Neuron (in vitro differentiated cells): ENCODE results near the gene DAW1.
"Not testable (repeated sequence)": the region's sequence is repeated elsewhere in the genome, so short reads cannot be mapped to it uniquely, and the experiment has no call there.

Experiments
- H2AFZ ChIP-seq: one replicate; pipeline ENCODE4 v1.6.1; 2013; ENCODE audit warnings: low read depth, mild to moderate bottlenecking, inconsistent platforms, low read length, moderate library complexity
- H3K27me3 ChIP-seq: one replicate; pipeline ENCODE4 v1.6.1; 2013; ENCODE audit warnings: low read length; ENCODE audit not compliant: insufficient read depth
- H3K36me3 ChIP-seq: one replicate; pipeline ENCODE4 v1.6.1; 2013; ENCODE audit warnings: low read length; ENCODE audit not compliant: insufficient read depth
- H3K4me1 ChIP-seq: one replicate; pipeline ENCODE4 v1.6.1; 2013; ENCODE audit warnings: low read length; ENCODE audit not compliant: insufficient read depth
- H3K4me3 ChIP-seq: 2 replicates; pipeline ENCODE4 v1.5.1; 2013; ENCODE audit warnings: mild to moderate bottlenecking, low read length, moderate library complexity
- H3K9me3 ChIP-seq: one replicate; pipeline ENCODE4 v1.6.1; 2013; ENCODE audit warnings: low read length

The DAW1 gene

DNA sequence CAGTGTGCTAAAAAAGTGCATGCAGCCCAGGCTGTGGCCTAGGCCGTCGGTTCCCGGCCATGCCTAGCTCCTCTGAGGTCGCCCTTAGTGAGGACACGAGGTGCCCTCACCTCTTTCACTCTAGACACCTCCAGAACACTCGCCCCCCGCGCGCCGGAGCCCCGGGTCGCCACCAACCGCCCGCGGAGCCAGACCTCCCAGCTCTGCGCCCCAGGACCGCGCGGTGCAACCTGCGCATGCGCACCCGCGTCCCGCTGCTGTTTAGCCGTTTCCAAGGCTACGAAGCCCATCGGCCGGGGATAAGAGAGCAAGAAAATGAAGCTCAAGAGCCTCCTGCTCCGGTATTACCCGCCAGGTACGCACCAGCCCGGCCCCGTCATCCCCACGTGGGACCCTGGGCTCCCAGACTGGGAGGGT is at the start of gene DAW1:
TSS of gene DAW1 (plus strand) at position 257 of the 417 bp plus-strand sequence. CDS start at position 316, 59 bp downstream.
- H3K27me3 ChIP-seq, result no peaks in the 10 kb centered on the region
- no peak within 1 kb of the TSS for H3K4me3 ChIP-seq
- H3K9me3 ChIP-seq, result no peaks in the 10 kb centered on the region
- no peaks in the 10 kb centered on the region for H3K36me3 ChIP-seq
- no peaks in the 10 kb centered on the region for H3K4me1 ChIP-seq
- H2AFZ ChIP-seq, result no peak within 1 kb of the TSS

DNA sequence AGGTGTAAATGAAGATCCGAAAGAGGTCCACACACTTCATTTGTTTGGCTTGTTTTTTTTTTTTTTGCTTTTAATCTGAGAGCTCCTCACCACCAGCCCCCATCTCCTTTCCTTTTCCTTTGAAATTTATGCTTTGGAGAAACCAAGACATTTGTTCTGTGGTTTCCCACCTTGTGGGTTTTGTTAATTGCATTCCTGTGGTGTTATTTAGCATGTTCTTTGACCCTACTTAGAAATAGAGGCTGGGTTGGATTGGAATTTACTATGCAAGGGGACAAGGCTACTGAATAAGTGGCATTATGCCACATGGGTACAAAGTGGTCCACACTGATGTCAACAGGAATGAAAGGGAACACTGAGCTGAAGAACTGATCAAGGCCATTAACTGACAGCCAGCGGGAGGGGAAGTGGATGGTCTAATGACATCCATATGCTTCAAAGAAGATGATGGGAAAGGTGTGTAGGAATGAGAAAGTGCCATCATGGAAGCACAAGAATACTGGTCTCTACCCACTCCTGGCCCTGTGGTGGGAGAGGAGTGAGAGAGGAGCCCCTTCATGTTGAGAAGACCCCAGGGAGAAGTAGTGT is 48.9 kb upstream of the DAW1 start:
- no peak overlapping the region for H3K4me3 ChIP-seq
- no peaks in the 10 kb centered on the region for H3K27me3 ChIP-seq
- H2AFZ ChIP-seq, result no peak overlapping the region

DNA sequence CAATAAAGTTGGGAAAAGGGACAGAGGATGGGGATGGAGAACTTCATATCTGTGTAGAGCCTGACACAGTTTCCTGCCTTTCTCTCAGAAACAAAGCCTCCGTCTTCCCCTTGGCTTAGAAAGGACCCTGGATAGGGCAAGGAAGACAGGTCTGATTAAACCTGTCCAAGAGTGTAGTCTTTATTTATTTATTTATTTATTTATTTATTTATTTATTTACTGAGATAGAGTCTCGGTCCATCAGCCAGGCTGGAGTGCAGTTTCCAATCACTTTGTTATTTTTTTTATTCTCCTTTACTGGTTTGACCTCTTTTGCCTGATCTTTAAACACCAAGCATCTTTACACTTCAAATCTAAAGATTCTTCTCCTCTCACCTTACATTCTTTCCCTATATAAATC is 47.5 kb upstream of the DAW1 start:
- H3K27me3 ChIP-seq, result no peaks in the 10 kb centered on the region

More for the DNA sequence above, 48.9 kb upstream of the DAW1 start:
- no peaks in the 10 kb centered on the region for H3K9me3 ChIP-seq
- H3K36me3 ChIP-seq, result no peaks in the 10 kb centered on the region
- no peaks in the 10 kb centered on the region for H3K4me1 ChIP-seq

GRCh38 chr2:227824711-227825110 is 46.7 kb upstream of the DAW1 start:
- Histone ChIP-seq H3K9me3 (no peaks in the 10 kb centered on the region), H2AFZ (no peak overlapping the region), H3K36me3 (no peaks in the 10 kb centered on the region), H3K27me3 (peaks cover 3% of the 10 kb centered on the region), H3K4me3 (no peak overlapping the region), H3K4me1 (no peaks in the 10 kb centered on the region)

More for the DNA sequence above, 47.5 kb upstream of the DAW1 start:
- no peaks in the 10 kb centered on the region for H3K4me1 ChIP-seq
- H3K9me3 ChIP-seq, result no peaks in the 10 kb centered on the region
- H3K4me3 ChIP-seq, result no peak overlapping the region
- H3K36me3 ChIP-seq, result no peaks in the 10 kb centered on the region
- H2AFZ ChIP-seq, result no peak overlapping the region

- Histone ChIP-seq H2AFZ (no peak overlapping the region), H3K4me1 (no peaks in the 10 kb centered on the region), H3K36me3 (no peaks in the 10 kb centered on the region), H3K4me3 (no peak overlapping the region), H3K27me3 (peaks cover 3% of the 10 kb centered on the region), H3K9me3 (no peaks in the 10 kb centered on the region)
Measured at GRCh38 chr2:227826019-227826521, 45.4 kb upstream of the DAW1 start.

DNA sequence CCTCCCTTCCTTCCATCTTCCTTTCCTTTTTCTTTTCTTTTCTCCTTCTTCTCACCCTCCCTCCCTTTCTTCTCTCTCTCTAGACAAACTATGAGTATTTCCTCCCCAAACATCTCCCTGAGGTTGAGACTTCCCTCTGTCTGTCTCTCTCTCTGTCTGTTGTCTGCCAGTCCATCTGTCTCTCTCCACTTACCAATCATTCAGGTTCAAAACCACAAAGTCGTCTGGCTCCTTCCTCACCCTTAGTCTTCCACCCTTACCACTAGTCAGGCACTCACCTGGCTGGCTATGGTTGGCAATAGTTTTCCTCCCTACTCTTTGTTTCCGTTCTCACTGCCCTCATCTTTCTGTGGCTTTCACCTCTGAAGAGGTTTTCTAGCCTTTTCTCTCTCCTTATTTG is 44.9 kb upstream of the DAW1 start:
- H2AFZ ChIP-seq, result no peak overlapping the region
- H3K4me1 ChIP-seq, result no peaks in the 10 kb centered on the region
- H3K9me3 ChIP-seq, result no peaks in the 10 kb centered on the region

DNA sequence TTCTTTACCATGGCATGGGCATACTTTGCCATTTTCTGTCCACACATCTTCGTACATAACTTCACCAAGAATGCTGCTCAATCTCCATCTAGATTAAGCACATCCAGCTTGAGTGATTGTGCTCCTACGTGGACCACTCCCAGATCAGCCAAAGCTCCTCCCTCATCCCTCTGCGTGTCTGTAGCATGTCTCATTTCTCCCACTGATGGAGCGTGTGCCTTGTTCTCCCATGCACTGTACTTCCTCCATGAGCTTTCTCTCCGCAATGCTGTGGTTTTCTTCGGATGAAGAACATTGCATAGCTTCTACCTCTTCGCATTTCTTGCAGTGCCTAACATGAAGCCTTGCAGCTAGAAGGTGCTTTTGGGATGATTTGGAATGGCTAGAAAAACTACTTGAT is 44.3 kb upstream of the DAW1 start:
- H3K36me3 ChIP-seq, result no peaks in the 10 kb centered on the region
- no peak overlapping the region for H2AFZ ChIP-seq
- no peak overlapping the region for H3K4me3 ChIP-seq
- peaks cover 3% of the 10 kb centered on the region for H3K27me3 ChIP-seq
- H3K9me3 ChIP-seq, result no peaks in the 10 kb centered on the region
- no peaks in the 10 kb centered on the region for H3K4me1 ChIP-seq

More for the DNA sequence above, 44.9 kb upstream of the DAW1 start:
- H3K27me3 ChIP-seq, result peaks cover 3% of the 10 kb centered on the region
- no peaks in the 10 kb centered on the region for H3K36me3 ChIP-seq
- H3K4me3 ChIP-seq, result no peak overlapping the region

DNA sequence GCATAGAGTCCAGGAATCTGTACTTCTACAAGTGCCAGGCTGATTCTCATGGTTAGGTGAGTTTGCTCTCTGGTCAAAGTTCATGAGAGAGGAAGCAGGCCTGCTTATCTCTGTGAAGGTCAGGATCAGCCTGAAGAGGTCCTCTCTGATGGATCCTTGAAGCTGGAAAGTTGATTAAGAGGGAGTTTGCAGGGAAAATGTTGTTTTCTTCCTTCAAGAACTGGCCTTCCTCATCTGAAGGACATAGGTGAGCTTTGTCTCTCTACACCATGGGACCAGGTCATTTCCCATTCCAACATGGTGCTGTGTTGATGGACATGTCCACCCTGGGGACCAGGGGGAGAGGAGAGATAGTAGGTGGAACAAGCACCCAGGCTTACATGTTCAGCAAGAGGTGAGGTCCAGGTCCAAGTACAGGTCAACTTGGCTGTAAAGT is 42.9 kb upstream of the DAW1 start:
- no peak overlapping the region for H2AFZ ChIP-seq
- no peak overlapping the region for H3K4me3 ChIP-seq
- H3K9me3 ChIP-seq, result no peaks in the 10 kb centered on the region
- H3K4me1 ChIP-seq, result no peaks in the 10 kb centered on the region
- no peaks in the 10 kb centered on the region for H3K36me3 ChIP-seq
- H3K27me3 ChIP-seq, result peaks cover 3% of the 10 kb centered on the region

GRCh38 chr2:227829337-227829736 is 42.1 kb upstream of the DAW1 start:
- Histone ChIP-seq H2AFZ (no peak overlapping the region), H3K4me3 (no peak overlapping the region), H3K4me1 (no peaks in the 10 kb centered on the region), H3K36me3 (no peaks in the 10 kb centered on the region), H3K9me3 (no peaks in the 10 kb centered on the region), H3K27me3 (peaks cover 3% of the 10 kb centered on the region)

DNA sequence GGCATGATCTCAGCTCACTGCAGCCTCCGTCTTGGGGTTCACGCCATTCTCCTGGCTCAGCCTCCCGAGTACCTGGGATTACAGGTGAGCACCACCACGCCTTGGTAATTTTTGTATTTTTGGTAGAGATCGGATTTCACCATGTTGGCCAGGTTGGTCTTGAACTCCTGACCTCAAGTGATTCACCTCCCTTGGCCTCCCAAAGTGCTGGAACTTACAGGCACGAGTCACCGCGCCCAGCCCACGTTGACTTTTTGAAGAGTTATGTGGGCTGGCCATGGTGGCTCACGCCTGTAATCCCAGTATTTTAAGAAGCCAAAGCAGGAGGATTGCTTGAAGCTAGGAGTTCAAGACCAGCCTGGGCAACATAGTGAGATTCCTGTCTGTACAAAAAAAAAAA is 37.0 kb upstream of the DAW1 start:
- Histone ChIP-seq H3K4me1 (no peaks in the 10 kb centered on the region), H3K27me3 (peaks cover under 1% of the 10 kb centered on the region), H3K36me3 (no peaks in the 10 kb centered on the region), H3K4me3 (no peak overlapping the region), H3K9me3 (no peaks in the 10 kb centered on the region), H2AFZ (no peak overlapping the region)

- H2AFZ ChIP-seq, result no peak overlapping the region
- H3K4me3 ChIP-seq, result no peak overlapping the region
- no peaks in the 10 kb centered on the region for H3K27me3 ChIP-seq
- no peaks in the 10 kb centered on the region for H3K36me3 ChIP-seq
- H3K4me1 ChIP-seq, result no peaks in the 10 kb centered on the region
- no peaks in the 10 kb centered on the region for H3K9me3 ChIP-seq
Measured at GRCh38 chr2:227834916-227835650, 36.3 kb upstream of the DAW1 start.

DNA sequence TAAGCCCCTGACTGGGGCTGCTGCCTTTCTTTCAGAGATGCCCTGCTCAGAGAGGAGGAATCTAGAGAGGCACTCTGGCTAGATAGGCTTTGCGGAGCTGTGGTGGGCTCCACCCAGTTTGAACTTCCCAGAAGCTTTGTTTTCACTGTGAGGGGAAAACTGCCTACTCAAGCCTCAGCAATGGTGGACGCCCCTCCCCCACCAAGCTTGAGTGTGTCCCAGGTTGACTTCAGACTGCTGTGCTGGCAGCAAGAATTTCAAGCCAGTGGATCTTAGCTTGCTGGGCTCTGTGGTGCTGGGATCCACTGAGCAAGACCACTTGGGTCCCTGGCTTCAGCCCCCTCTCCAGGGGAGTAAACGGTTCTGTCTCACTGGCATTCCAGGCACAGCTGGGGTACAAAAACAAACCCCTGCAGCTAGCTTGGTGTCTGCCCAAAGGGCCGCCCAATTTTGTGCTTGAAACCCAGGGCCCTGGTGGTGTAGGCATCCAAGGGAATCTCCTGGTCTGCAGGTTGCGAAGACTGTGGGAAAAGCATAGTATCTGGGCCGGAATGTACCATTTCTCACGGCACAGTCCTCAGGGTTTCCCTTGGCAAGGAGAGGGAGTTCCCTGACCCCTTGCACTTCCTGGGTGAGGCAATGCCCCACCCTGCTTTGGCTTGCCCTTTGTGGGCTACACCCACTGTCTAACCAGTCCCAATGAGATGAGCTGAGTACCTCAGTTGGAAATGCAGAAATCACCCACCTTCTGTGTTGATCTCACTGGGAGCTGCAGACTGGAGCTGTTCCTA is 31.9 kb upstream of the DAW1 start:
- not testable (repeated sequence) for H3K27me3 ChIP-seq, H3K36me3 ChIP-seq, H3K9me3 ChIP-seq, H3K4me1 ChIP-seq, H2AFZ ChIP-seq, H3K4me3 ChIP-seq

DNA sequence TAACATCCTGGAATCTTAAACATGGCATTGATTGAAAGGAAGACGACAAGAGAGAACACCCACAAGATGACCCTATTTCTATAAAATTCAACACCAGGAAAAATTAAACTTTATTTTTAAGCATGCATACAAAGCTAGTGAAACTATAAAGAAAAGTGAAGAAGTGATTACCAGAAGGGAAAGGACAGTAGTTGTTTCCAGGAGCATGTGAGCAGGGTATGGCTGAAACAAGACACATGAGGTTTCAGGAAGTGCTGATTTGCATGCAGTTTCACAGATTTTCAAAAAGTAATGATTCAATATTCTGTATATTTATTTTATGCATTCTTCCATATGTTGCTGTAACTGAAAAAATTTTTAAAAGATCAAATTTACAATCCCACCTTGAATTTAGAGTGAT is 24.6 kb upstream of the DAW1 start:
- H3K4me3 ChIP-seq, result no peak overlapping the region
- H3K27me3 ChIP-seq, result no peaks in the 10 kb centered on the region
- H2AFZ ChIP-seq, result no peak overlapping the region
- no peaks in the 10 kb centered on the region for H3K9me3 ChIP-seq
- no peaks in the 10 kb centered on the region for H3K36me3 ChIP-seq
- no peaks in the 10 kb centered on the region for H3K4me1 ChIP-seq
